K562 treated with DMSO at 1 percent for 24 hours (cell line): ENCODE data around the gene DNAJC1. TPM values are rescaled to one million over a fixed set of nuclear protein-coding genes. Genes with fewer than 3 reads are reported as not detected.

Experiments
- total RNA-seq: library from RNA; unstranded; fragments of 300-600 nt; gene quantifications from 2 replicates; pipeline ENCODE4 v1.2.3, GENCODE V29; 2022; ENCODE audit warnings: low read depth; ENCODE audit not compliant: insufficient read depth

Gene DNAJC1, protein sequence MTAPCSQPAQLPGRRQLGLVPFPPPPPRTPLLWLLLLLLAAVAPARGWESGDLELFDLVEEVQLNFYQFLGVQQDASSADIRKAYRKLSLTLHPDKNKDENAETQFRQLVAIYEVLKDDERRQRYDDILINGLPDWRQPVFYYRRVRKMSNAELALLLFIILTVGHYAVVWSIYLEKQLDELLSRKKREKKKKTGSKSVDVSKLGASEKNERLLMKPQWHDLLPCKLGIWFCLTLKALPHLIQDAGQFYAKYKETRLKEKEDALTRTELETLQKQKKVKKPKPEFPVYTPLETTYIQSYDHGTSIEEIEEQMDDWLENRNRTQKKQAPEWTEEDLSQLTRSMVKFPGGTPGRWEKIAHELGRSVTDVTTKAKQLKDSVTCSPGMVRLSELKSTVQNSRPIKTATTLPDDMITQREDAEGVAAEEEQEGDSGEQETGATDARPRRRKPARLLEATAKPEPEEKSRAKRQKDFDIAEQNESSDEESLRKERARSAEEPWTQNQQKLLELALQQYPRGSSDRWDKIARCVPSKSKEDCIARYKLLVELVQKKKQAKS
- total RNA-seq: 71.7 and 80.2 TPM in 2 replicates

DNA sequence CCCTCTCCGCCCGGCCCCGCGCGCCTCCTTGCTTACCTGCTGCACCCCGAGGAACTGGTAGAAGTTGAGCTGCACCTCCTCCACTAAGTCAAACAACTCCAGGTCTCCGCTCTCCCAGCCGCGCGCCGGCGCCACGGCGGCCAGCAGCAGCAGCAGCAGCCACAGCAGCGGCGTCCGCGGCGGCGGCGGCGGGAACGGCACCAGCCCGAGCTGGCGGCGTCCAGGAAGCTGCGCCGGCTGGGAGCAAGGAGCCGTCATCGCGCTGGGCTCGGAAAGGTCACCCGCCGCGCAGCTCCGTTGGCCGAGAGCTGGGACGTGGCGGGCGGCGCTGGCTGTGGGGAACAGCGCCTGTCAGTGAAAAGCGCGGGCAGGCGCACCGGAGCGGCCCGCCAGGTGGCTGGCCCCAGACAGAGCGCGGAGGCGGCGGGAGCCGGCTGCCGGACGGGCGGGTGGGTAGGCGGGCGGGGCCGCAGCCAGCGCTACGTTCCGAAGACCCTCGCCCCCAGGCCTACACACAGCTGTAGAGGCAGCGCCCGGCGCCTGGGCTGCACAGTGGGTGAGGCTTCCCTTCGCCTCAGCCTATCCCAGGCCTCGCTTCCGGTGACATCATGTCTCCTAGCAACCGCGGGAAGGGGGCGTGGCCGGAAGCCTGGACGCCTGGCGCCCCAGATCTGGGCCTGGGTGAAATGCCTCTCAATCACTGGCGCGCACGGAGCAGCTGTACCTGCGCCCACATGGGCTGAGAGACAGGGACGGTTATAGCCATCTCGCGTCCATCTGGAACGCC lies at the start of gene DNAJC1:
Gene DNAJC1, minus strand, starts transcription at position 554 of the 787 bp plus-strand sequence. Its CDS starts 296 bp downstream, at position 258.

Other genes starting within 250 kb of the DNAJC1 start
- gene EBLN1, start 214.3 kb upstream of the DNAJC1 start, total RNA-seq: 0.25 and 1.0 TPM in 2 replicates